ENCODE data around the gene PPP4R4. TPM values are rescaled to one million over a fixed set of nuclear protein-coding genes. Genes with fewer than 3 reads are reported as not detected.

PPP4R4 gene
- total RNA-seq, 3 donors from 2014 or later: 0.13 TPM; not detected in 2

DNA sequence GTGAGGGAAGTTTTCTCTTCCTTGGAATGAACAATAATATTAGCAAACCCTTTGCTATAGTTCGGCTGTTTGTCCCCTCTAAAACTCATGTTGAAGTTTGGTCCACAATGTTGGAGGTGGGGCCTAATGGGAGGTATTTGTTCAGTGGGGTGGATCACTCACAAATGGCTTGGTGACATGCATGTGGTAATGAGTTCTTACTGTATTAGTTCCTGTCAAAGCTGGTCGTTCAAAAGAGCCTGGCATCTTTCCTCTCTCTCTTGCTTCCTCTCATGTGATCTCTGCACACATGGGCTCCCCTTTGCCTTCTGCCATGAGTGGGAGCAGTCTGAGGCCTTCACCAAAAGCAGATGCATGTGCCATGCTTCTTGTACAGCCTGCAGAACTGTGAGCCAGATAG is 13.1 kb upstream of the PPP4R4 start:
- intact Hi-C loops (cut with DNase I, micrococcal nuclease): no loop called here
- Histone ChIP-seq H3K4me1 (ENCODE audit: low read depth) (no peaks in the 10 kb centered on the region), H3K4me3 (no peak overlapping the region), H3K9me3 (no peaks in the 10 kb centered on the region), H3K36me3 (ENCODE audit: low read depth) (no peaks in the 10 kb centered on the region)
- no peak for TF ChIP-seq CTCF (IDR thresholded peaks at IDR 0.05)
- no peak for ATAC-seq
- no peak for DNase-seq

GRCh38 chr14:94161981-94162380 is 12.1 kb upstream of the PPP4R4 start:
- DNase-seq: no peak
- ATAC-seq: no peak
- no peak for TF ChIP-seq CTCF (IDR thresholded peaks at IDR 0.05)
- Histone ChIP-seq H3K36me3 (ENCODE audit: low read depth) (no peaks in the 10 kb centered on the region), H3K9me3 (no peaks in the 10 kb centered on the region), H3K4me3 (no peak overlapping the region), H3K4me1 (ENCODE audit: low read depth) (no peaks in the 10 kb centered on the region)
- intact Hi-C loops (cut with DNase I, micrococcal nuclease): no loop called here

GRCh38 chr14:94162466-94162865 is 11.7 kb upstream of the PPP4R4 start:
- DNase-seq (no peak), ATAC-seq (no peak)
- intact Hi-C loops (cut with DNase I, micrococcal nuclease): no loop called here
- H3K4me3 ChIP-seq: no peak overlapping the region
- no peak for TF ChIP-seq CTCF (IDR thresholded peaks at IDR 0.05)
- no peaks in the 10 kb centered on the region for H3K36me3 ChIP-seq (ENCODE audit: low read depth)
- no peaks in the 10 kb centered on the region for H3K9me3 ChIP-seq
- H3K4me1 ChIP-seq (ENCODE audit: low read depth): no peaks in the 10 kb centered on the region

- TF ChIP-seq CTCF (IDR thresholded peaks at IDR 0.05): no peak
- no peaks in the 10 kb centered on the region for H3K4me1 ChIP-seq (ENCODE audit: low read depth)
- H3K4me3 ChIP-seq: no peak overlapping the region
- H3K9me3 ChIP-seq: no peaks in the 10 kb centered on the region
- intact Hi-C loops (cut with DNase I, micrococcal nuclease): no loop called here
- no peaks in the 10 kb centered on the region for H3K36me3 ChIP-seq (ENCODE audit: low read depth)
- DNase-seq: no peak
- no peak for ATAC-seq
These were observed 10.3 kb upstream of the PPP4R4 start for GRCh38 chr14:94163796-94164195.

DNA sequence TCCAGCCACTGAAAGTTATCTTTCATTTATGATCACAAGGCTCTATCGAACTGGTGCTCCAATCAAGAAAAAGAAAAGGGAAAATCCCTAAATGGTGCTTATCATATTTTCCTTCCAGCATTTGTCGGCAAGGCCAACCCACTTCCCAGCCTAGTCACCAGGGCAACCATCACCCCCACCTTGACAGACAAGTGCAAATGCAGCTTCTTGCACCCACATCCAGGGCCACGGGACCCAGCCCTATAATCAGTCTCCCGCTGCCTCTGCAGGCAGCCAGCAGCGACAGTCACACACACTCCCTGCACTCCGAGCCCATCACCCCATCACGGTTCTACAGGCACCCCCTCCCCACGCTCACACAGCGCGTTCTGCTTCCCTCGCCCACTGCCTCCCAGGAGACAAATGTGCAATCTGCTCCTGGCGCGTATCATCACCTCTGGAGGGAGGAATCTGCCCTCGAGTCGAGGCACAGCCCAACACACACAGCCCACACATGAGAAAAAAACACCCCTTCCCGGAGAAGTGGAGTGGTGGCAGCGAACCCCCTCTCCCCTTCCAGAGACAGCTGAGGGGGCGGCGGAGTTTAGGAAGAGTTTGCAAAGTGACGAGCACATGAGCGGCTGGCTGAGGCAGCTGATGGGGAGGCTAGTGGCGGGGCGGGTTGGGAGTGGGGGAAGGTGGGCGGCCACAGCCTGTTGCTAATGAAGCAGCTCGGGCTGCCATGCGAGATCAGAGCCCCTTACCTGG is 9.3 kb upstream of the PPP4R4 start:
- no peak for DNase-seq
- Histone ChIP-seq H3K36me3 (ENCODE audit: low read depth) (no peaks in the 10 kb centered on the region), H3K4me1 (ENCODE audit: low read depth) (no peaks in the 10 kb centered on the region), H3K9me3 (no peaks in the 10 kb centered on the region), H3K4me3 (no peak overlapping the region)
- no peak for ATAC-seq
- TF ChIP-seq CTCF (IDR thresholded peaks at IDR 0.05): no peak
- intact Hi-C loops (cut with DNase I, micrococcal nuclease): no loop called here

- Histone ChIP-seq H3K9me3 (no peaks in the 10 kb centered on the region), H3K4me3 (no peak overlapping the region), H3K36me3 (ENCODE audit: low read depth) (no peaks in the 10 kb centered on the region), H3K4me1 (ENCODE audit: low read depth) (no peaks in the 10 kb centered on the region)
- no peak for TF ChIP-seq CTCF (IDR thresholded peaks at IDR 0.05)
- DNase-seq (no peak), ATAC-seq (no peak)
- intact Hi-C loops (cut with DNase I, micrococcal nuclease): no loop called here
These were observed 8.4 kb upstream of the PPP4R4 start for GRCh38 chr14:94165744-94166143.

Measured in mucosa of descending colon (tissue), 3 donors.